IMR-90 (cell line): ENCODE results near the gene MSH3. TPM values are rescaled to one million over a fixed set of nuclear protein-coding genes. Genes with fewer than 3 reads are reported as not detected.
"Not testable (repeated sequence)": the region's sequence is repeated elsewhere in the genome, so short reads cannot be mapped to it uniquely, and the experiment has no call there.

Experiments used
- ATAC-seq: fragments of 200-7000 bp; cut with Tn5 transposase; 2 replicates; pipeline ENCODE4 v1.9.1; 2020; ENCODE audit warnings: low read depth, mild to moderate bottlenecking, moderate library complexity
- BruUV-seq: library from RNA; stranded (reverse); fragments of 400-500 nt; replicated peaks from 2 replicates; lab custom pipeline; 2021; lab: Mats Ljungman, UMichigan
- CTCF ChIA-PET: fragments of 300-600 bp; formaldehyde crosslinking; extraction: SDS; loops from one replicate; lab custom pipeline; 2021; ENCODE audit warnings: antibody characterized with exemption; lab: Yijun Ruan, JAX
- POLR2A ChIA-PET: fragments of 300-600 bp; sonication (Branson Sonifier 250); formaldehyde crosslinking; loops from one replicate; lab custom pipeline; 2022; ENCODE audit warnings: antibody characterized with exemption; ENCODE audit not compliant: unreplicated experiment; lab: Charles Lee
- DNase-seq: peaks from one replicate; pipeline ENCODE4 v3.0.0; 2013
- H2AFZ ChIP-seq: replicated peaks from 2 replicates; pipeline ENCODE3; 2013; ENCODE audit warnings: low read length, mild to moderate bottlenecking; ENCODE audit not compliant: poor library complexity
- H2AK5ac ChIP-seq: 2 replicates; pipeline ENCODE4 v1.6.1; 2013; ENCODE audit warnings: low read depth, low read length, inconsistent platforms
- H2AK9ac ChIP-seq: replicated peaks from 2 replicates; pipeline ENCODE3; 2013; ENCODE audit warnings: mild to moderate bottlenecking, low read depth, low read length, moderate library complexity; ENCODE audit not compliant: poor library complexity
- H2BK120ac ChIP-seq: 2 replicates; pipeline ENCODE4 v1.6.1; 2013; ENCODE audit warnings: low read depth, low read length, inconsistent platforms
- H2BK15ac ChIP-seq: 3 replicates; pipeline ENCODE4 v1.6.1; 2013; ENCODE audit warnings: low read depth, low read length, inconsistent platforms
- H2BK20ac ChIP-seq: 2 replicates; pipeline ENCODE4 v1.6.1; 2013; ENCODE audit warnings: low read depth, mild to moderate bottlenecking, inconsistent platforms, low read length, moderate library complexity
- H2BK5ac ChIP-seq: 2 replicates; pipeline ENCODE4 v1.6.1; 2013; ENCODE audit warnings: mild to moderate bottlenecking, low read depth, low read length, inconsistent platforms; ENCODE audit not compliant: poor library complexity, severe bottlenecking
- H3K14ac ChIP-seq: replicated peaks from 2 replicates; pipeline ENCODE4 v1.6.1; 2013; ENCODE audit warnings: low read depth, low read length, inconsistent platforms
- H3K18ac ChIP-seq: 2 replicates; pipeline ENCODE4 v1.6.1; 2013; ENCODE audit warnings: low read depth, low read length, control low read depth
- H3K23ac ChIP-seq: 2 replicates; pipeline ENCODE4 v1.6.1; 2013; ENCODE audit warnings: low read depth, low read length, inconsistent platforms
- H3K27ac ChIP-seq: 2 replicates; pipeline ENCODE4 v1.5.1; 2013; ENCODE audit warnings: mild to moderate bottlenecking, control low read depth, low read length; ENCODE audit not compliant: insufficient read depth
- H3K27me3 ChIP-seq: 2 replicates; pipeline ENCODE4 v1.6.1; 2013; ENCODE audit warnings: low read length; ENCODE audit not compliant: control insufficient read depth, insufficient read depth
- H3K36me3 ChIP-seq: 2 replicates; pipeline ENCODE4 v1.6.1; 2013; ENCODE audit warnings: low read length, mixed read lengths; ENCODE audit not compliant: control insufficient read depth, insufficient read depth
- H3K4ac ChIP-seq: 2 replicates; pipeline ENCODE4 v1.6.1; 2013; ENCODE audit warnings: low read depth, low read length, inconsistent platforms
- H3K4me1 ChIP-seq: 2 replicates; pipeline ENCODE4 v1.6.1; 2013; ENCODE audit warnings: low read length, mixed read lengths; ENCODE audit not compliant: control insufficient read depth, insufficient read depth
- H3K4me2 ChIP-seq: 2 replicates; pipeline ENCODE4 v1.6.1; 2013; ENCODE audit warnings: low read depth, mild to moderate bottlenecking, control low read depth, low read length, moderate library complexity
- H3K4me3 ChIP-seq: 2 replicates; pipeline ENCODE4 v1.5.1; 2013; ENCODE audit warnings: low read depth, mild to moderate bottlenecking, control low read depth, low read length, moderate library complexity; ENCODE audit not compliant: insufficient read depth
- H3K56ac ChIP-seq: 2 replicates; pipeline ENCODE4 v1.6.1; 2013; ENCODE audit warnings: low read length, inconsistent platforms; ENCODE audit not compliant: insufficient read depth; ENCODE audit errors: extremely low read depth
- H3K79me1 ChIP-seq, 2 experiments: 2 replicates each; pipeline ENCODE4 v1.6.1; 2013; ENCODE audit warnings: low read length in 2 of 2, inconsistent platforms in 1 of 2, low read depth in 1 of 2
- H3K9ac ChIP-seq: 2 replicates; pipeline ENCODE4 v1.6.1; 2013; ENCODE audit warnings: low read depth, low read length, control low read depth
- H3K9me1 ChIP-seq: 2 replicates; pipeline ENCODE4 v1.6.1; 2013; ENCODE audit warnings: low read length, inconsistent platforms; ENCODE audit not compliant: insufficient read depth
- H3K9me3 ChIP-seq: 2 replicates; pipeline ENCODE4 v1.6.1; 2013; ENCODE audit warnings: low read length; ENCODE audit not compliant: control insufficient read depth, insufficient read depth
- H4K20me1 ChIP-seq: 2 replicates; pipeline ENCODE4 v1.6.1; 2013; ENCODE audit warnings: low read length, inconsistent platforms; ENCODE audit not compliant: insufficient read depth
- H4K5ac ChIP-seq: 2 replicates; pipeline ENCODE4 v1.6.1; 2013; ENCODE audit warnings: mild to moderate bottlenecking, low read depth, low read length, control low read depth
- H4K8ac ChIP-seq, 2 experiments: 2 replicates each; pipeline ENCODE4 v1.6.1; 2013; ENCODE audit warnings: low read depth in 2 of 2, low read length in 2 of 2, control low read depth in 1 of 2, inconsistent platforms in 1 of 2
- H4K91ac ChIP-seq: 2 replicates; pipeline ENCODE4 v1.6.1; 2013; ENCODE audit warnings: low read depth, low read length, inconsistent platforms; ENCODE audit not compliant: insufficient read depth
- WGBS, 2 experiments: methylation state at CpG; one replicate each; pipeline versions ENCODE4 v1.1.5 to v1.1.7; 2013; ENCODE audit warnings: missing lambda C conversion rate in 2 of 2; ENCODE audit not compliant: insufficient read length in 1 of 2; ENCODE audit errors: extremely low coverage in 2 of 2; 5-methylcytosine and 5-hydroxymethylcytosine counted together
- dilution Hi-C: fragments of 300-500 bp; cut with HindIII; formaldehyde crosslinking; loops from one replicate; pipeline ENCODE4 v1.14.3; 2018; ENCODE audit warnings: low sequenced_read_pairs; ENCODE audit not compliant: unreplicated experiment
- in situ Hi-C: fragments of 300-500 bp; cut with MboI; formaldehyde crosslinking; loops from 3 replicates; pipeline ENCODE4 v1.14.3; 2019; ENCODE audit warnings: low sequenced_read_pairs, inconsistent platforms, mixed read lengths
- intact Hi-C: fragments of 100-400 bp; cut with micrococcal nuclease; formaldehyde crosslinking; loops from 2 replicates; pipeline ENCODE4 v1.10.0; 2022
- polyA plus RNA-seq, 3 experiments: library from polyadenylated mRNA; depleted of rRNA; stranded (reverse); fragments of >200 nt; gene quantifications; 2 replicates each; pipeline ENCODE4 v1.2.3, GENCODE V29; 2012; ENCODE audit warnings: low replicate concordance in 1 of 3
- total RNA-seq: library from RNA; depleted of rRNA; stranded (reverse); fragments of >200 nt; gene quantifications from 2 replicates; pipeline ENCODE4 v1.2.3, GENCODE V29; 2012

The MSH3 gene
- total and polyA plus RNA-seq, 2 of the 4 experiments (the other 2 are of a cell fraction), result 4.6 to 13.3 TPM

DNA sequence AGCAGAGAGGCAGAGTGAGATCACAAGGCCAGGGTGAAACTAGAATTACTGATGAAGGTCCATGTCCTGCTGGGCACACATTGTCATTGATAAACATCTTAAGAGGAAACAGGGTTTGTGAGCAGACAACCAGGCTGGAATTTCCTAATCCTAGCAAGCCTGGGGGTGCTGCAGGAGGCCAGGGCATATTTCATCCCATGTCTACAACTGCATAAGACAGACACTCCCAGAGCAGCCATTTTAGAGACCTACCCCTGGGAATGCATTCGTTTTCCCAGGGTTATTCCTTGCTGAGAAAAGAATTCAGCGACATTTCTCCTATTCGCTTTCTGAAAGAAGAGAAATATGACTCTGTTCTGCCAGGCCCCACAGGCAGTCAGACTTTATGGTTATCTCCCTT lies 248.2 kb downstream of the MSH3 start:
- H2AK5ac ChIP-seq, H3K36me3 ChIP-seq, intact Hi-C loops, H2BK5ac ChIP-seq, H4K91ac ChIP-seq, H3K4me3 ChIP-seq, CTCF ChIA-PET, BruUV-seq, H3K23ac ChIP-seq, H3K9ac ChIP-seq, H3K9me1 ChIP-seq, H4K5ac ChIP-seq, in situ Hi-C loops, H3K27me3 ChIP-seq, DNase-seq, H2BK20ac ChIP-seq, H3K14ac ChIP-seq, H2AK9ac ChIP-seq, H4K20me1 ChIP-seq, ATAC-seq, H3K9me3 ChIP-seq, H2BK120ac ChIP-seq, H2BK15ac ChIP-seq, H3K4ac ChIP-seq, H3K4me2 ChIP-seq, H3K56ac ChIP-seq, dilution Hi-C loops, H3K4me1 ChIP-seq, H3K79me1 ChIP-seq, H2AFZ ChIP-seq, H3K18ac ChIP-seq, H4K8ac ChIP-seq, H3K27ac ChIP-seq: not testable (repeated sequence)
- 100% methylated on average over 1 of the region's 3 CpGs; no CpG with 5 or more reads in 1 of the 2 experiments for WGBS, 2 experiments
- POLR2A ChIA-PET, result interaction anchor here (0.5 kb wide), 1 partner anchor 197 kb away, joined by 3 read pairs; no protein-coding TSS in a partner anchor
